NCI-H226 (cell line): Measurements from ENCODE around the gene SORCS3.

Experiments used
- DNase-seq: peaks from one replicate; pipeline ENCODE4 v3.0.0-alpha.2; 2015

Gene SORCS3

DNA sequence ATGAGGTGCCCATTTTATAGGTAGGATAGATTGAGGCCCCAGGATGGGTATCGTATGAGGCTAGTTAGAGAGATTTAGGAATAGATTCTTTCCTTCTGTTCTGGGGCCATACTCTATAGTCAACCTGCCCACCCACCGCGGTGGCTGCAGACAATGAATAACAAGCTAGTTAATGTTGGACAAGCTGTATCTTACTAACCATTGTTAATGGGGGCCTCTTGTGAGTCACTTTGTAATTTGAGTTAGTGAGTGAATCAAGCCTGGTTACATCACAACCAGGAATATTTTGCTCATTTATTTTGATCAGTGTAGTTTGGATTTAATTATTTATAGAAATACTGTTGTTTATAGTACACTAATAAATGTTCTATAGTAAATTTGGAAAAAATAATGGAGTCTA is 7.3 kb downstream of the SORCS3 start:
- DNase-seq, result no peak

GRCh38 chr10:104650072-104650471 is 9.0 kb downstream of the SORCS3 start:
- no peak for DNase-seq

- DNase-seq, result no peak
Observed at GRCh38 chr10:104650635-104651331, 9.7 kb downstream of the SORCS3 start.

DNA sequence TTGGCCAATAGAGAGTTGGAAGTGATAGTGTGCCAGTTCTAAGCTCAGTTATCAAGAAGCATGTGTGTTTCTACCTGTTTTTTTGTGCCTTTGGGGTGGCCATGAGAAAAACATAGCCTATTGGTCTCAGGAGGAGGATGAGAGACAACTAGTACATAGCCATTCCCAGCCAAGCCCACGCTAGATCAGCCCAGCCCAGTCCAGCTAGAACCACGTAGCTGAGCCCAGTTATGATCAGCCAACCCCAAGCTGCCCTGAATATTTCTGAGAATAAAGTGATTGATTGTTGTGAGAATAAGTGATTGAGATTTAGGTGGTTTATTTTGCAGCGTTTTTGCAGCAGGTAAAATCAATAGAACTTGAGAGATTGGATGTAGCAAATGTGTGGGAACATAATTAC is 15.9 kb downstream of the SORCS3 start:
- no peak for DNase-seq

DNA sequence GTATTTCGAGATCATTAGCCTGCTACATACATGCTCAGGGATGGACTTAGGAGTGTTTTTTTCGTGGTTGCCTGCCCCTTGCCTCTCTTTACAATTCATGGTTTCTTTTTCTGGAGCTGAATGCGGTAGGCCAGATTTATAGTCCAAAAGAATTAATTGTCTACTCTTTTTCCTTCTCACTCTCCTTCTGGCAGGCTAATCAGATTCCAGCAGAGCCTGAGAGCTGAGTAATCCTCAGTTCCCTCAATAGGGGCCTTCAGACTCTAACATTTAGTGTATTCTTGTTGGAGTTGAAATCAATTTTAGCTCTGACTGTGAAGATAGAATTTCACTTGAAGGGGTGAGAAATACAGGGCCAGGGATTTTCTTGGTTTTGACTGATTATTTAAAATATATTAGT is 16.4 kb downstream of the SORCS3 start:
- DNase-seq, result no peak

DNA sequence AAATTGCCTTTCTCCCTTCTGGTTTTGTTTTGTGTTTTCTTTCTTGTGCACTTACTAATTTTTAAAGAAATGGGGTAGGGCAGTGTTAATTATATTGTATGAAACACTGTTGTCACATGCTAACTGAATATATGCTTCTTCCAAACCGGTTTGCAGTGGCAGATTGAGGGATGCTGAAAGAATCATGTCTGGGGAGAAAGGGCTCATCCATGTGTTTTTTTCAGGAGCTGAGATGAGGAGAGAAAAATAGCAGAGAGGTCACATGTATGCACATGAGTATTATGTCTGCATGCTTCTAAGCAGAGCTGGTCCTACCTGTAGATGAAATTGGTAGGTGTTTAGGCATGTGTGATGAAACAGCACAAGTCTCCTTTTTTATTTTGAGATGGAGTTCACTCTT is 17.0 kb downstream of the SORCS3 start:
- DNase-seq, result no peak

DNA sequence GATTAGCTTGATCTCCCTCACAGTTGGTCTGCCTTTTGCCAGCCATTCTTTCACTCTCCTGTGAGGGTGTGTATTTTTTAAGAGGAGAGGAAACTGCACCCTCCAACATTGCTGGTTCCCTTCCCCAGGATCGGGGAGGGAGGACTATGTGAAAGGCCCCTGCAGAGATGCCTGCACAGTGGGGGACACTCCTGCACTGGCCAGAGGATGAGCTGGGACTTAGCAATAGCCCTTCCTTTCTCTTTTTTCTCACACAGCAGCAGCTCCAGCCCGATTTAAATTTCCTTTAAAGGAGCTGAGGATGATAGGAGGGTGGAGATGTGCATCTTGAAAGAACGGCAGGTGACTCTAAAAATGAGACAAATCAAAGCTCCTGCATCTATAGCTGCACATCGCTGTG is 18.7 kb downstream of the SORCS3 start:
- no peak for DNase-seq

DNA sequence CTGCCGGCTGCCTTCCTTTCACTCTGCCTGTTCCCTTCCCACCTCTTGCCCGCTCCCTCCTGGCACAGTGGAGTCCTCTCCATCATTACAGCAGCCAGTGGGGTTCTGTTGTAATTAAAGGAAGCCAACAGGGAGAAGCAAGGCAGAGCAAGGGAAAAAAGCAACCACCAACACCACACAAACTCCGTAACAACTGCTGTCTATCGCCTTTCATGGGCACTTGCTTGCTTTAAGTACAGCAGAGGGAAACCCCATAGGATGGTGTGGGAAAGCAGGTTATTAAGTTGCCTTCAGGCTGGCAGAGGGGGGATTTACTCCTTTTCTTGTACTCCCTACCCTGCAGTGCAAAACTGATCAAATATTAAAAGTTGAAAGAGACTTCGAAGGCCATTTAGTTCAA is 22.0 kb downstream of the SORCS3 start:
- DNase-seq, result no peak

DNA sequence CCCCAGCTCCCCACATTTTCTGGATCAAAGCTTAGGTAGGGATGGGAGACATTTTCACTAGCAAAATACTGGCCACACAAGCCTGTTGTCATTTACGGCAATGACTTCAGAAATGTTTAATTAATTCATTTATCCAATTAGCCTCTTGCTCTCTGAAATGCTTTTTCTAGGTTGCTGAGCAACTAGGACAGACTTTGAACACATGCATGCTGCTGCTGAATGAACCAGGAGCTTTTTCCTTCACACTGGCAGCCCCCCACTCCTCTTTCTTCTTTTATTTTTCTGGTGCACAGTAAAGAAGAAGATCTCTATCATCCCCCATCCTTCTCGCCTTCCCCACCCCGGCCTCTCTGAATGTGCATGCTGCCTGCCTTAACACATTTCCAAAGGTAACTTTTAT is 22.5 kb downstream of the SORCS3 start:
- DNase-seq, result no peak

- no peak for DNase-seq
Observed at GRCh38 chr10:104664205-104664604, 23.1 kb downstream of the SORCS3 start.

DNA sequence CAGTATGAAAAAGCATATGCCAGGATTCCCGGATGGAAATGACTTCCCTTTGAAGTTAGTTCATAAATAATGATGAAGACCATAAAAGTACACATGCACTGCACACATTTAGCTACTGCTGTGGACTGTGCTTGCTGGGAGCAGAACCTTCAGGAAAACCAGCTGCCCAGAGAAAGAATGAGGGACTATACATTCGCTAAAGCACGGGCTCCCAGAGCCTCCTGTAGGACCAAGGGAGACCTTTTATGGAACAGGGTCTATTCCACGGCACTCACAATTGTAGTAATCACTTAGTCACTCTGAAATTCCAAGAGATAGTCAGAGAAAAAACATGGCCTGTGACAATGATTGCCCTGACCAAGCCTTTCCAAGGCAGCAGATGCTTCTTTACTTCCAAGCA is 24.1 kb downstream of the SORCS3 start:
- no peak for DNase-seq

- no peak for DNase-seq
Observed at GRCh38 chr10:104666106-104666505, 25.0 kb downstream of the SORCS3 start.

GRCh38 chr10:104676874-104677273 is 35.8 kb downstream of the SORCS3 start:
- no peak for DNase-seq

DNA sequence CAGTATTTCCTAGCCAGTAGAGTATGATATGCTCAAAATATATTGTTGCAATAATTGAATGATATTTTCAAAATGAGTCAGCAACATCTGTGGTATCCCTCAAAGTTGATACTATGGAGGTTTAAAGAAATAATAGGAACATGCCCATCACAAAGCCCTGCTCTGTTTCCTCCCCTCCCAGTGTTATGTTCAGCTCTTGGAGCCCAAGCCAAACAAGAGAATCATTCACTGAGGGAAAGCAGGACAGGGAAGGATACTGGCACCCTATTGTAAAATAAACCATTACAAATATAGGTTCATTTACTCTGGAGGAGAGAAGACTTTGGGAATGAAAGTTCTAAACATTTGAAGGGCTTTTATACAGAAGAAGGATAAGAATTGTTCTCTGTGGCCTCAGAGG is 37.6 kb downstream of the SORCS3 start:
- DNase-seq, result no peak

DNA sequence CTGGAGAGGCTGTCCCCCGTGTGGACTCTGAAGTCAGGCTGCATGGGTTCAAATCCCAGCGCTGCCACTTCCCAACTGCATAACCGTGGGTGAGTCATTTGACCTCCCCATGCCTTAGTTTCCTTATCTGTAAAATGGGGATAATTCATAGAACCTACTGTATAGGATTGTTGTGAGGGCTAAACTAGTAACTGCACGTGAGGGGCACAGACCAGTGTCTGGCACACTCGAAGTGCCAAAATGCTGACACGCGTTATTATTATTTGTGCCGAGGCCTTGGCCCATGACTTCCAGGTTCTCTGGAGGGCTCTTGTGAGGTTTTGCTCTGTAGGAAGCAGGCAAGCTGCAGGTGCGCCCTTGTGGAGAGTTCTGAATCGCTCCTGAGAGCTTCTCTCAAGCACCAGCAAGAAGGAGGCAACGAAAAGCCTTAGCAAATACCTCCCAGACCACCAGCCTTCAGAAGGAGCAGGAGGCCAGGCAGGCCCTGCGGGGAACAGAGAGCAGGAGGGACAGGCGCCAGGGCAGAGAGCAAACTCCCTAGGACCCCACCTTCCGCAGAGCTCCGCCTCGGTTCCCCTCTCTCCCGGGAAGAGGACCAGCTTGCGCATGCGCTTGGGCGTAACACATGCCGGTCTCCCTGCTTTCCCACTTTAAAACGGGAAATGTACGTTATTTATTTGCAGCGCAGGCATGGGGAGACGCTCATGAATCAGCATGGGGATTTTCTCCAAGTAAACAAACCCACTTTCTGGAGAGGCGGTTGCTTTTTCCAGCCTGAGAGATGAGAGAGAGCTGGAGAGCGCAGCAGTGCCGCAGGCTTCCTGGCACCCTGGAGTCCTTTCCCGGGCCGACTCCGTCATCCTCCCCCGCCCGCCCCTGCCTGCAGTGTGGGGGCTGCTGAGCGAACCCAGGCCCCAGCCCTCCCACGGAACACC is 39.6 kb downstream of the SORCS3 start:
- no peak for DNase-seq

- DNase-seq, result no peak
Observed at GRCh38 chr10:104681485-104681884, 40.4 kb downstream of the SORCS3 start.

DNA sequence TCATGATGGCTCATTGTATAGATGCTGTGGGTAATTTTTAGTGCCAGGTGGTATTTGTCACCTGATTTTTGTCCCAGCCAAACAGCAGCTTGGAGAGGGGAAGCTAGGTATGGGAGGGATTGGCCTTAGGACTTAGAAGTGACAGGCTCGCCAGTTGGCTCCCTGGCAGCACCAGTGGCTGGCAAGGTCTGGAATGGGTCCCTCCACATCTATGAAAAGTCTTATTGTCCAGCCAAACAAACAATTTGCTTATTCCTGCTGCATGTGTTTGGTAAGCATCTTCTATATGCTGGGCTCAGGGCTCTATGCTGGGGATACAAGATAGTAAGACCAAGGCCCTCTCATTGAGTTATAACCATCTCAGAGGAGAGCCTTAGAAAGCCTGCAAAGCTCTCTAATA is 42.5 kb downstream of the SORCS3 start:
- DNase-seq, result no peak

DNA sequence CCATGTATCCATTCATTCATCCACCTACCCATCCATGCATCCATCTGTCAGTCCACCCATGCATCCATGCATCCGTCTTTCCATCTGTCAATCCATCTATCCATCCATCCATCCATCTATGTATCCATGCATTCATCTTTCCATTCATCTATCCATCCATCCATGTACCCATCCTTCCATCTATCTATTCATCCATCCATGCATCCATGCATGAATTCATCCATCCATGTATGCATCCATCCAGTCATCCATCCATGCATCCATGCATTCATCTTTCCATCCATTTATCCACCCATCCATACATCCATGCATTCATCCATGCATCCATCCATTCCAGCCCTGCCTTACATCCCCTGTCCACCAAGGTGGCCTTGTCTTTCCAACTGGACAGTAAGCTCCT is 45.7 kb downstream of the SORCS3 start:
- no peak for DNase-seq

DNA sequence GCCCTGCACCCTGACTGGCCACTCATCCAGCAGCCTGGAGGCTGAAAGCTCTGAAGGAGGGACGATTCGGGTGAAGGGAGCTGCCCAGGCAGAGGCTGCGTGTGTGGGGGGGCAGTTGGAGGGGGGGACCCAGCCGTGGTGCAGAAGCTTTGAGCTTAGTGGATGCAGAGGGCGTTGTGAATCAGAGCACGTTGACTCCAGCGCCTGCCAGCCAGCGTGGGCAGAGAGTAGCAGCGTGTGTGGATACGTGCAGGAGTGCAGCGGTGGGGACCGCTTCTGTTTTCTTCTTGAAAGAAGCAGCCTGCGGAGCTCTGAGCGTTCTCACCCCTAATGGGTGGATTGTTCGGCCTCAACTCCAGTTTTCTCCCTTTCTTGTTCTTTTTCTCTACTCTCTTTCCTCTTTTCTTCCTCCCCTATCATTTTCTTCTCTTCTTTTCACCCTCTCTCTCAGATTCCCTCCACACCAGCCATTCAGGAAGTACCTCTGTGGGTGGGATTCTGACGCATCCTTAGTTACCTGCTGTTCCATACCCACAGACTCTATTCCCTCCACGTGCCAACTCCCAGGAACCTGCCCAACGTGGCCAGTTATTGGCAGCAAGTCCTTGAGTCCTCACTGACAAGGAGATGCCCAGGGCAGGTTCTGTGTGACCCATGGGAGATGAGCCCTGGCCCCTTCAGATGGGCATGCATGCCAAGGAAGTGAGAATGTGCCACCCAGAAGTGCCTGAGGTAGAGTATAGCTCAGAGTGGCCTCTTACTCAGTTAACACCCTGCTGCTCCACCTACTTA is 47.4 kb downstream of the SORCS3 start:
- no peak for DNase-seq

- DNase-seq, result no peak
Observed at GRCh38 chr10:104689105-104689504, 48.0 kb downstream of the SORCS3 start.

DNA sequence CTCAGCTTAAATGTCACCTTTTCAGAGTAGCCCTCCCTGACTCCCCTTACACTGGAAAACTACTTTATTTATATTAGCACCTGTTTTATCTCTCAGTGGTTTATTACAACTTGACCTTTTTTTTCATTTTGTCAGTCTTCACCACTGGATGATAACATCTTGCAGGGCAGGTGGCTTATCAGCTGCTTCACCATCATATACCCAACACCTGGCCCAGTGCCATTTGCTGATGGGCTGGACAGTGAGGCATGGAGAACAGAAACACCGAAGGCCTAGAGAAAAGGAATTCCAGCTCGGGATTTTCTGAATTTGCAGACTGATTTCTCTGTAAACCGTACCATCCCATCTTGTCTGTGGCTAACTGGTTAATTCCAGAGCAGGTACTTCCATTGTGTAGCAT is 48.5 kb downstream of the SORCS3 start:
- DNase-seq, result no peak

DNA sequence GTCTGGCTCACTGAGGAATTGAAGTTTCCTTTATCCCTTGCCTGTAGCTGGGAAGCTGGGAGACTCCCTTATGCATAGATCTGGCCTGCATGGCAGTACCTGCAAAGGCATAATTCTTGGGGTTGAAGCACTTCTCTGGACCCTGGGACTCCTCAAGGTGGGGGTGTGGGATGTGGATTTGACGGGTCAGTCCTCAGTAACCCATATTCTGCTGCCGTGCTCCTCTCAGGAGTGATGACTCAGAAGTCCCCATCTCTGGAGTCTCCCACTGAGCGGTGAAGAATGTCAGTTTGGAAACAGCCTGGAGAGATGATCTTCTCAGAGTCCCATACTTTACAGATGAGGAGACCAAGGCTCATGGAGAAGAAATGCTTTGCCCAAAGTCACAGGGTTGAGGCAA is 49.0 kb downstream of the SORCS3 start:
- no peak for DNase-seq

DNA sequence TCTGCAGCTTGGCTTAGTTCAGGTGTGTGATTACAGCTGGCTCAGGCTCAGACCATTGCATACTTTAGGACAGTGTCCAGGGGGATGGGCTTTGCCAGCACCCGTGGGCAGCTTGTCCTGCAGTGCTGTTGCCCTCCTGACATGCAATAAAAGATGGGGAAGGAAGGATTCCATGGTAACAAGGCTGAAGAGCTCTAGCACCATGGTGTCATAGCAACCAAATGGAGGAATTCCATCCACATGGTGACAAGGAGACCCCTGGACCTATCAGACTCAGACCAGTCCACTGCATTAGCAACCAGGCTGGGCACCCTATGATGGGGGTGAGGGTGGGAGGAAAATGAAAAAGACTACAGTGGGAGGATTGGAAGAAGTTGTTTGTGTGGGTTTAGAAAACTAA is 49.9 kb downstream of the SORCS3 start:
- no peak for DNase-seq

- DNase-seq, result no peak
Observed at GRCh38 chr10:104694074-104694473, 53.0 kb downstream of the SORCS3 start.
